Ovary (tissue), 3 donors: ENCODE measurements around the gene VCP.

Experiments
- EP300 ChIP-seq: sonication (generic); formaldehyde crosslinking; IDR thresholded peaks from one replicate; pipeline ENCODE4 v1.6.1; 2017; ENCODE audit warnings: antibody characterized with exemption
- POLR2A ChIP-seq: fragments of 450-650 bp; IDR thresholded peaks from one replicate; pipeline ENCODE4 v1.6.1; 2017; ENCODE audit warnings: antibody characterized with exemption, mild to moderate bottlenecking, moderate library complexity
- TF ChIP-seq, protein P1 (sequence below), 3 donors: fragments of 450-650 bp in 2 of 3; fragments of 200-600 bp in 1 of 3; IDR thresholded peaks; one replicate each; pipeline versions ENCODE4 v1.5.1 to v1.8.0; 2016 to 2022; ENCODE audit warnings: antibody characterized with exemption in 3 of 3, mild to moderate bottlenecking in 1 of 3
- donor health status: DM: no; HTN: no; CAD: no.

DNA sequence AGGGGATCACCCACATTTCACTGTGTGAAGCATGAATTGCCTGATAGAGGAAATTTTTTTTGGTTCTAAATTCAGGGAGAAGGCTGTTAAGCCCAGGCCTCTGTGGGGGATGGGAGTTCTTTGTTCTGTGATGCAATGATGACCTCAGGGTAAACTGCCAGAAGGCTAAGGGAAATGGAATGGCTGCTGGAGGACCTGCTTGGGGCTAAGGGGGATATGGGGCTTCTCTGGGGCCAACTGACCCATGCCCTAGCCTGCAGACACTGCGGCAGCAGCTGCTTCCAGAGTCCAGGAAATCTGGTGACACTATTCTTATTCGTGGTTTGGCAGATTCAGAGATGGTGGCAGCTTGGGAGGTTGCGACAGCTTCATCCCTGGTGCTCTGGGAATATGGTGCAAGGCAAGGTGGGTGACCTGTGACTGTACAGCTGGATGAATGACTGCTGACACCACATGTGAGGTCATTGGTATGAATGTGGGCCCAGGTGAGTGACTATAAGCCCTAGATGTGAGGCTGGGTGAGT, 30.3 kb downstream of the VCP start:
- TF ChIP-seq, protein P1, sequence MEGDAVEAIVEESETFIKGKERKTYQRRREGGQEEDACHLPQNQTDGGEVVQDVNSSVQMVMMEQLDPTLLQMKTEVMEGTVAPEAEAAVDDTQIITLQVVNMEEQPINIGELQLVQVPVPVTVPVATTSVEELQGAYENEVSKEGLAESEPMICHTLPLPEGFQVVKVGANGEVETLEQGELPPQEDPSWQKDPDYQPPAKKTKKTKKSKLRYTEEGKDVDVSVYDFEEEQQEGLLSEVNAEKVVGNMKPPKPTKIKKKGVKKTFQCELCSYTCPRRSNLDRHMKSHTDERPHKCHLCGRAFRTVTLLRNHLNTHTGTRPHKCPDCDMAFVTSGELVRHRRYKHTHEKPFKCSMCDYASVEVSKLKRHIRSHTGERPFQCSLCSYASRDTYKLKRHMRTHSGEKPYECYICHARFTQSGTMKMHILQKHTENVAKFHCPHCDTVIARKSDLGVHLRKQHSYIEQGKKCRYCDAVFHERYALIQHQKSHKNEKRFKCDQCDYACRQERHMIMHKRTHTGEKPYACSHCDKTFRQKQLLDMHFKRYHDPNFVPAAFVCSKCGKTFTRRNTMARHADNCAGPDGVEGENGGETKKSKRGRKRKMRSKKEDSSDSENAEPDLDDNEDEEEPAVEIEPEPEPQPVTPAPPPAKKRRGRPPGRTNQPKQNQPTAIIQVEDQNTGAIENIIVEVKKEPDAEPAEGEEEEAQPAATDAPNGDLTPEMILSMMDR (IDR thresholded peaks at IDR 0.05): no peak
- no peak for TF ChIP-seq EP300
- TF ChIP-seq POLR2A: no peak
